NCI-H1417 (cell line): ENCODE measurements around the gene CDH4.

Source experiments
- DNase-seq, 3 experiments: peaks; one replicate each; lab custom pipeline; 2025; lab: John Stamatoyannopoulos, UW

The CDH4 gene

GRCh38 chr20:61765871-61766654, 514.0 kb downstream of the CDH4 start:
- DNase-seq: no peak

DNA sequence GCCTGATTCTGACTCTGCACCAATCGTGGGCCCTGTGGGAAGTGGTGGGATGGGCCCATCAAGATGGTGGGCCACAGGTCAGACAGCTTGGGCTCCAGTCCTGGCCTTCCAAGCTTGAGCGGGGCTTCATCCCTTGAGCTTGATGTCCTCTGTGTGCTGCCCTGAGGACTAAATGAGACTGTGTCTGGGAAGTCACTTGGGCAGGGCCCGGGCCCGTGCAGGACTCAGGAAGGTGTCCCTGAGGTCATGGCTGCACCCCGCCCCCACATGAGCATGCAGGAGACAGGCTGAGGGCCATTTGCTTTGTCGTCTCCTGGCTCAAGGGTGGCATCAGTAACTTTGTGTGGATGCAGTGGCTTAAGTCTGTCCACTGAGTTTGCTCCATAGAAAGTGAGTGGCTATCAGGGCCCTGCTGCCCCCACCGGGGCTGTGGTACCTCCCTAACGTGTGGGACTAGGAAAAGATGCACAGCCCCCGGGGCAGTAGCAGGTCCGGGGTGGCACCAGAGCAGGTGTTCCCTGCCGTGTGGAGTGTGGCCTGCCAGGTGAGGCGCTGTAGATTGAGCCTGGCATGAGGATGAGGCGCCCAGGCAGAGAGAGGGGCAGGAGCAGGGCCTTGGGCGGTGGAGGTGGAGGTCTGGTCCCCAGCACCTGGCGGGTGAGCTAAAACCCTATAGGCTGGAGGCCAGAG, 515.0 kb downstream of the CDH4 start:
- no peak for DNase-seq

GRCh38 chr20:61767761-61768494, 515.9 kb downstream of the CDH4 start:
- no peak for DNase-seq

DNA sequence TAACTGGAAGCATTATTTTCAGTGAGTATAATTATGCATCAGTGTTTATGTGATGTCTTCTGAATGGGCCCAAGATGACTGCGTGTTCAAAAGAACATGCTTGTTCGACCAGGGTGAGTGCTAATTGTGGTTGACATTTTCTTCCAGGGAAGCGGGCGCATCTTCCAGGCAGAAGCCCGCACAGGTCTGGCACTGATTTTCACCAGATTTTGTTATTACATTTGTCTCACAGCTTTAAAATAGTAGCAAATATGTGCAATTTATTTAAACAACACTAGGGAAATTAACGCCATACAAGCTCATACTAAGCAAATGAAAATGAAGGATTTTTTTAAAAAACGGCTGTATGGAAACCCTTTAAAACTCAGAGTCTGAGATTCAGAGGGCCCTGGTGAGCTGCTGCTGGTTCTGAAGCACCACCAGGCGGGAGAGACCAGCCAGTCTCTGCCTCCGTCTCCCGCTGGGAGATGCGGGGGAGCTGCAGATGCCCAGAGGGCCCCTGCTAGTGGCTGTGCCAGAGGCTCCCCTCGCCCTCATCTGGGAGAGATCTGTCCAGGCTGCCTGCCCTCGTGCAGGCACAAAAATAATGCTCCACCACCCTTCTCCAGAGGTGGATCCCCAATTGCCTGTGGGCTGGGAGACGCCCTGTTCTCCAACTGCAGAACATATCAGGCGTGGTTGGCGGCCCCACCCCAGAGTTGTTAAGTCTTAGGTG, 516.7 kb downstream of the CDH4 start:
- no peak for DNase-seq

DNA sequence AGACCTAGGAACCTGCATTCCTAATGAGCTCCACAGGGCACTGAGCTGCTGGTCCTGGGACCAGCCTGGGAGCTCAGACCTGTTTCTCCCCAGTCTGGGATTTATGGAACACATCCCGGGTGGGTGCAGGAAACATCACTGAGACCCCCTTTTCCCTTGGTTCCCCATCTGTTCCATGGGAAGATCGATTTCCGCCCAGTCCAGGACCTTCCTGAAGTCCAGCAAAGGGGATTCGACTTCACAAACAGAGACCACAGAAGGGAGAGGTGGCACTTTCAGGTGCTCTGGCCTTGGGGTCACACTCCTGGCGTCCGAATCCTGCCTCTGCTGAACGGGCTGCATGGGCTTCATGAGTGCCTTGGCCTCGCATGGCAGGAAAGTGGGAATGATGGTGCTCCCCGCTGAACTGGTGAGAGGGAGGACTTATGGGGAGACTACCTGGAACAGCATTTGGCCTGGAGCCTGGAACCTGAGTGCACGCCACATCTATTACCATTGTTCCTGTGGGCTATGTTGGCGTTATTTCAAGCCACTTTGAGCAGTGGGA, 517.3 kb downstream of the CDH4 start:
- DNase-seq: no peak

DNA sequence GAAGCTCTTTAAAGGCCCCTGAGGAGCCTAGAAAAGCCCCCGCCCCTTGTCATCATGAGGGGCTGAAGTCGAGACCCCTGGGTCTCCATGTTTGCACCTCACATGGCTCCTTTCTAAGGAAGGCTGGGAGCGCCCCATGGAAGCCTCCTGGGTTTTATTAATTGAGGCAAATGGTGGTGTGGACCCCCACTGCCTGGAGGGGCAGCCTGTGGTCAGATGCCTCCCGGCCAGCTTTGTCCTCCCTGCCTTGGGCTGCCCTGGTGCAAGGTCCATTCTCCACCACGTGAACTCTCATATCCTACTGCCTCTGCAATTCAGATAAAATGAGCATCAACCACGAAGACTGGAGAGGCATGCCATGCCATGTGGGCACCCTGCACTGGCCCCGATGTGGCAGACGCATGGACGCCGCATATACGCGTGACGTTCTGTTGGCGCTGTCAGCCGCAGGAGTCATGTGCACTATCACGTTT, 518.1 kb downstream of the CDH4 start:
- no peak for DNase-seq

GRCh38 chr20:61771805-61772350, 519.8 kb downstream of the CDH4 start:
- DNase-seq: no peak

DNA sequence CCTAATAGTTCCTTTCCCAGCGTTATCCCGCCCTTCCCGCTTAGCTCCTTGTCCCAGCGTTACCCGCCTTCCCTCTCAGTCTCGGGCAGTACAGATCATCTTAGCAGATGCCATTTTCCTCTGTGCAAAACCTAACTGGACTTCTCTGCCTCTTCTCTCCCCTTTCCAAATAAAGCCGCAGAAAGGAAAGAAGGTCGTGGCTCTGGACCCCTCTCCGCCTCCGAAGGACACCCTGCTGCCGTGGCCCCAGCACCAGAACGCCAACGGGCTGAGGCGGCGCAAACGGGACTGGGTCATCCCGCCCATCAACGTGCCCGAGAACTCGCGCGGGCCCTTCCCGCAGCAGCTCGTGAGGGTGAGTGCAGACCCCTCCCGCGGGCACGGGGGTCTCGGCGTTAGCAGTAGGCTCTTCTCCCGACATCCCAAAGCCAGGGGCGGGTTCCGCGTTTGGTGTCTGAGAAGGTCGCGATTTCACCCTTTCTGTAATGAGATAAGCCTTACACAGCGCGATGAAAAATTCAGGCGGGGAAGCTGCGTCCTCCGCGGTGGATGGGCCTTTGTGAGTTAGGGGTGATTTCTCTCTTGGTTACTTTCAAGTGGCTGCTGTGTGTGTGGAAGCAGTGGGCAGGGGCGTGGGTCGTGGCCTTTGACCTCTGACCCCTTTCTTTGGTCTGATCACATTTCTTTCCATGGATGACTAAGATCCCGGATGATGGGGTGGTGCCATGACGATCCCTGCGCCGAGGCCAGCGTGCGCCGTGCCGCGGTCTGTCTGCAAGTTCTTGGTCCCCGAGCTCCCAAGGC, 521.0 kb downstream of the CDH4 start:
- no peak for DNase-seq

- DNase-seq: no peak
Observed at GRCh38 chr20:61773926-61774587, 522.0 kb downstream of the CDH4 start.

- no peak for DNase-seq
Observed at GRCh38 chr20:61775423-61775822, 523.4 kb downstream of the CDH4 start.

DNA sequence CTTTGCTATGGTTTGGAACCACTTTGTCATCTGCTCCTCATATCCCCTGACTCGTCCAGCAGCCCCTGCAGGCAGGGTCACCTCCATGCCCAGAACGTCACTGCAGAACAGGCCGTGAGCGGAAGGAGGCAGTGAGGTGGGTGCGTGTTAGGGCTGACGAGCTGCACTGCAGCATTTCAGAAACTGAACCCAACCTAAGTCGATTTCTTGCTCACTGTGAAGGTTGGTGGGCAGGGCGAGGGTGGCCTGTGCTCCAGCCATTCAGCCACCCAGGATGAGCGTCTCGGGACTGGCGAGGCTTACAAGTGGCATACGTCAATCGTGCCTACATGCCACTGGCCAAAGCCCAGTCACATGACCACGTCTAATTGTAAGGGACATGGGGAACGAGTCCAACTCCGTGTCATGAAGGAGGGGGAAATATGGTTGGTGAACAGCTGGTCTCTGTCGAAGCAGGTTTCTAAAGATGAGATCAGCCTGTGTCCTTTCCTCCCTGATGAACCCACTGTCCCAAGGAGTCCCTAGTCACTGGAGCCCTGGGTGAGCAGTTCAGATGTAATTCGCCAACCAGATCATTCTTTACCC, 524.5 kb downstream of the CDH4 start:
- no peak for DNase-seq

DNA sequence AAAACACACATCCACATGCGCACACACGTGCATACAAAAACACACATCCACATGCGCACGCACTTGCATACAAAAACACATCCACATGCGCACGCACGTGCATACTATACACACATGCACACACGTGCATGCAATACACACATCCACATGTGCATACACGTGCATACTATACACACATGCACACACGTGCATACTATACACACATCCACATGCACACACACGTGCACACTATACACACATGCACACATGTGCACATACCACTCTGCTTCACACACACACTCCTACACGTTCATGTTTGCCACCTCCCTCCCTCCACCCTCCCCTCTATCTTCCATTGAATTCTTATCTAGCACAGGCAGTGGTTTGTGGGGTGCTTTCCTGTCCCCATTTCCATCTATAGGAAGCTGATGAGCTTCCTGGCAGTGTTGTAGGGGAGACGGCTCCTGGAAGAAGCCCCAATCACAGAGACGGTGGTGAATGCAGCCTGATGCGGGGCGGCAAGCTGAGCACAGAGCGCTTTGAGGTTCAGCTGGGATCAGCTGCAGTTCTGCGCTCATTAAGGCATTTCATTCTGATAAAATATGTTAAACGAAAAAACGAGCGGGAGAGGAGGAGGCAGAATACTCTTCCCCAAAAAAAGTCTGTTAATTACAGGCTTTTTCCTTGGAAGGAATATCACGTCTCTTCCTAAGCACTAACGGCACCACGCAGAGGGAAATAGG, 525.9 kb downstream of the CDH4 start:
- no peak for DNase-seq

DNA sequence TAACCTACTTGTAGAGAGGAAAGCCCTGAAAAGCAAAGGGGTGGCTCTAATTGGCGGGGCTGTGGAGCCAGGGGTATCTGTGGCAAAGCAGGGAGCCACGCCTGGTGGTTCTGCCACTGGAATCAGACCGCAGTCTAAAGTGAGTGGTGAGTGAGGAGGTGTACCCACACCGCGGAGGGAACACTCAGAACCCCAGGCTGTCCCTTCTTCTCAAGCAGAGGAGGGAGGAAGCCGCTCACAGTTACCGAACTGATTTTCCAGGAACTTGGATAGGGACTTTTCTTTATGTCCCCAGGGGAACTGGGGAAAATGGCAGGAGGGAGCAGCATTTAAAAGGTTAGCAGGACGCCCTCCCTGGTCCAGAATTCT, 526.4 kb downstream of the CDH4 start:
- no peak for DNase-seq

GRCh38 chr20:61779176-61779965, 527.3 kb downstream of the CDH4 start:
- DNase-seq: no peak

- DNase-seq: no peak
Observed at GRCh38 chr20:61780066-61780465, 528.0 kb downstream of the CDH4 start.

DNA sequence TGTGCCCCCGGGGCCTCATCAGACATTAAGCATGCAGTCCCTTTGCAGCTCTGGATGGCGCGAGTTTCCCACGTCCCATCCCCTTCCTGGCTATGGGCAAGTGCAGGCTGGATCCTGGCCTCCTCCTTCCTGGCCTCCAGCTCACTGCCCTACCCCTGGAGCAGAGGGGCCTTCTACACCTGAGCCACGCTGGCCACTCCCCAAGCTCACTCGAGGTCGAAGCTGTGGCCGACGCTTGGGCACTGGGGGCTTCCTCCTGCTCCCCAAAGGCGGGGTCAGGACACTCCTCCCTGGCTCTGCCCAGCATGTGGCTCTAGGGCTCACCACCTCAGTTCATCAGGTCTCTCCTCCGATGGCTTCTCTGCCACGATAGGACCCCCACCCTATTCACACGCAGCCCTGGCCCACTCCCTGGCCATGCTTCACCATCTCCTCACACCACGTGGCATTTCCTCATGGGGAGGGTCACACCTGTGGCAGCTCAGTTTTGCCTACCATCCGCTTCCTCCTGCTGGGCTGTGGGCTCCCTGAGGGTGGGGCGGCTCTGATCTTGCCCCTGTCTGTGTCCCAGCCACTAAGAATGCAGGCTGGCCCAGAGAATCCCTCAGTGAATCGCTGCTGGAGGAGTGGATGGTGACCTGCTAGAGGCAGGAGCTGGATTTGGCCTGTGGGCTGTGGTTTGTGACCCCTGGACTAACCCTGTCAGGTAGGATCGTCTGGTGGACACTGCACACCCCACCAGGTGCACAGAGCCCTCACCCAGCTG, 532.9 kb downstream of the CDH4 start:
- no peak for DNase-seq

DNA sequence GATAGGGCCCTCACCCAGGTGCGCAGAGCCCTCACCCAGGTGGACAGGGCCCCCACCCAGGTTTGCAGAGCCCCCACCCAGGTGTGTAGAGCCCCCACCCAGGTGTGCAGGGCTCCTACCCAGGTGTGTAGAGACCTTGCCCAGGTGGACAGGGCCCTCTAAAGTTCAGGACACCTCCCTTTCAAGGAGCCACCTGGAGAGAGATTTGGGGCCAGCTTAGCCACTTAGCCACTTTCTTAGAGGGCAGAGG, 533.4 kb downstream of the CDH4 start:
- no peak for DNase-seq

GRCh38 chr20:61786230-61786629, 534.2 kb downstream of the CDH4 start:
- no peak for DNase-seq
